Activated naive CD4-positive, alpha-beta T cell treated with anti-CD3 and anti-CD28 coated beads, Interleukin-2, amount 50 U/mL, for 72 hours (primary cell): ENCODE results near the gene BRPF3. TPM values are rescaled to one million over a fixed set of nuclear protein-coding genes. Genes with fewer than 3 reads are reported as not detected.

Experiments used
- ATAC-seq, 2 donors: fragments of 150-1000 bp; cut with Tn5 transposase; 2 replicates each; pipeline ENCODE4 v1.10.0; 2021; ENCODE audit warnings: mild to moderate bottlenecking in 2 of 2, moderate library complexity in 2 of 2
- DNase-seq, 2 donors: peaks; one replicate each; pipeline ENCODE4 v3.0.0; 2021 to 2022; ENCODE audit warnings: low spot score in 2 of 2
- H3K27ac Mint-ChIP-seq, 2 donors: one replicate each; pipeline ENCODE4 v1.8.0; 2022; ENCODE audit warnings: mild to moderate bottlenecking in 2 of 2, mixed read lengths in 2 of 2
- H3K36me3 Mint-ChIP-seq, 2 donors: one replicate each; pipeline ENCODE4 v1.8.0; 2022; ENCODE audit warnings: mixed read lengths in 2 of 2
- H3K9me3 Mint-ChIP-seq, 2 donors: one replicate each; pipeline ENCODE4 v1.8.0; 2022; ENCODE audit warnings: mixed read lengths in 2 of 2
- total RNA-seq, 2 donors: library from RNA; stranded (reverse); gene quantifications; one replicate each; pipeline ENCODE4 v1.2.3, GENCODE V29; 2022

BRPF3 gene
- total RNA-seq, 2 donors from 2014 or later, result 17.7 to 21.6 TPM

GRCh38 chr6:36195471-36196112, 952 bp upstream of the BRPF3 start:
- ATAC-seq, result no peak
- H3K9me3 Mint-ChIP-seq, result peaks cover 0 to 8% of the 10 kb centered on the region in 2 donors
- DNase-seq, result no peak
- peak overlapping the region; percentile 60 to 75 for H3K27ac Mint-ChIP-seq
- peaks cover 0 to 20% of the 10 kb centered on the region in 2 donors for H3K36me3 Mint-ChIP-seq

GRCh38 chr6:36196880-36197548, 470 bp downstream of the BRPF3 start:
- Mint-ChIP-seq H3K9me3 (peaks cover 0 to 12% of the 10 kb centered on the region in 2 donors), H3K36me3 (peaks cover 6 to 33% of the 10 kb centered on the region in 2 donors), H3K27ac (peak overlapping the region; percentile 88 to 91)
- DNase-seq, result peak; percentile 99 to 100
- peak; percentile 96 for ATAC-seq

DNA sequence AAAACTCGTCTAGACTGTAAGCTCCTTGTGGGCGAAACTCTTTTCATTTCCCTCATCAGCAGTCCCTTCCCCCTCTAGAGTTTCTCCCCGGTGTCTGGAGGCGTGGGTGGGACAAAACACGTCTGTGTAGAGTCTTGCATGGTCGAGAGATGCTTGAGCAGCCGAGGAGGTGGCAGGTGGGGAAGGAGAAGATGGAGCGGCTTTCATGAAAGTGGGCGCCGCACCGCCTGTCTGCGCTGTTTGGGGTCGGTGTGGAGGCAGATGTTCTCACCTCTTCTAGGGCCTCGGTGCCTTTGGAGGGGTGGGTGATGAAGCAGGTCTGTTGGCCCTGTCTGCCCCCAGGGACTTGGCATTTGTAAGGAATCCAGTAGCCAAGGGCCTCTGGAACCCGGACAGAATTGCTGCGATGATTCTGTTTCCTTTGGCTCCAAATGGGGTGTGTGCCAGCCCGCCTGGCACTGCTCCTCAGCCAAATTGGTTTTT, 1.2 kb downstream of the BRPF3 start:
- no peak for ATAC-seq
- peak overlapping the region; percentile 88 to 91 for H3K27ac Mint-ChIP-seq
- H3K9me3 Mint-ChIP-seq, result peaks cover 0 to 12% of the 10 kb centered on the region in 2 donors
- peaks cover 13 to 41% of the 10 kb centered on the region in 2 donors for H3K36me3 Mint-ChIP-seq
- no peak for DNase-seq

DNA sequence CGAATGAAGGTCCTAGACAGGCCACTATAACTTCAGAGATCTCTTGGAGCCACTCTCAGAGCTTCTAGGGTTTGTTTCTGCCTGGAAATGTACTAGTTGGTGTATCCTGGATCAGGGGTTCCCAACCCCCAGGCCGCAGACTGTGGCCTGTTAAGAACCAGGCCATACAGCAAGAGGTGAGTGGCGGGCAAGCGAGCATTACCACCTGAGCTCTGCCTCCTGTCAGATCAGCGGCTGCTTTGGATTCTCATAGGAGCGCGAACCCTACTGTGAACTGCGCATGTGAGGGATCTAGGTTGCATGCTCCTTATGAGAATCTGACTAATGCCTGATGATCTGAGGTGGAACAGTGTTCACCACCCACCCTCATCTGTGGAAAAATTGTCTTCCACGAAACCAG, 2.4 kb downstream of the BRPF3 start:
- Mint-ChIP-seq H3K36me3 (peaks cover 13 to 53% of the 10 kb centered on the region in 2 donors), H3K27ac (no peak overlapping the region)

GRCh38 chr6:36200154-36200891, 3.8 kb downstream of the BRPF3 start:
- no peak overlapping the region for H3K27ac Mint-ChIP-seq
- peaks cover 0 to 12% of the 10 kb centered on the region in 2 donors for H3K9me3 Mint-ChIP-seq
- peaks cover 16 to 56% of the 10 kb centered on the region in 2 donors for H3K36me3 Mint-ChIP-seq
- DNase-seq, result no peak
- no peak for ATAC-seq

More for the DNA sequence above, 2.4 kb downstream of the BRPF3 start:
- DNase-seq (no peak), ATAC-seq (no peak)
- H3K9me3 Mint-ChIP-seq, result peaks cover 0 to 12% of the 10 kb centered on the region in 2 donors

GRCh38 chr6:36200998-36201596, 4.6 kb downstream of the BRPF3 start:
- no peak for ATAC-seq

DNA sequence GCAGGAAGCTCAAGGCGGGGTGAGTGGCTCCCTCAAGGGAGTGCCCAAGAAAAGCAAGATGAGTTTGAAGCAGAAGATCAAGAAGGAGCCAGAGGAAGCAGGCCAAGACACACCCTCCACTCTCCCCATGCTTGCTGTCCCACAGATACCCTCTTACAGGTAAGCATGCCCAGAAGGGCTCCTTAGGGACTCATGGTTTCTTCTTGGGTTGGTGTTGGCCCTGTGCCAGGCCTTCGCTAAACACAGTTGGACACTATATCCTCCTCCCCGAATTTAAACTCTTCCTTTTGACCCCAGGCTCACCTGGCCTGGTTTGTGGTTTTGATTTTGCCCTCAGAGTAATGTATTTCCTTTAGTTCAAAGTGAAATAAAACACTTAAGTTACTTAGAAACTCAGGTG, 5.1 kb downstream of the BRPF3 start:
- peaks cover 0 to 12% of the 10 kb centered on the region in 2 donors for H3K9me3 Mint-ChIP-seq
- DNase-seq, result no peak
- peaks cover 27 to 64% of the 10 kb centered on the region in 2 donors for H3K36me3 Mint-ChIP-seq
- H3K27ac Mint-ChIP-seq, result no peak overlapping the region
- no peak for ATAC-seq

More at GRCh38 chr6:36200998-36201596, 4.6 kb downstream of the BRPF3 start:
- no peak overlapping the region for H3K27ac Mint-ChIP-seq
- DNase-seq, result no peak
- H3K9me3 Mint-ChIP-seq, result peaks cover 0 to 12% of the 10 kb centered on the region in 2 donors
- peaks cover 24 to 64% of the 10 kb centered on the region in 2 donors for H3K36me3 Mint-ChIP-seq

DNA sequence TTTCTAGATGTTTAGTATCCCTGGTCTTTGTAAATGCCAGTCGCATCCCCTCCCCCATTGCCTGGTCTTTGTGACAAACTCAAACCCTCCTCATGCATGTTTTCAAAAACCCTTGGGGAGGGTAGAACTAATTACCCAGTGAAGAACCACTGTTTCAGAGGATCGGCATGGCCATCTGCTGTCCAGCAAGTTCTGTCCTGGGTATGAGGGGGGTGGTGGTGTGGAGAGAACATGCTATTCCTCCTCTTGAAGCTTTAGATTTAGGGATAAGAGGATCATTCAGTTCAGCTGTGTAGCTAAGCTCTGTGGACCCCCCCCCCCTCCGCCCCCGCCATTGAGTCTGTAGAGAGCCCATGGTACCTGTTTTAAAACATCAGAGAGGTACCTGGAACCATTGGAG, 5.6 kb downstream of the BRPF3 start:
- H3K9me3 Mint-ChIP-seq, result peaks cover 0 to 12% of the 10 kb centered on the region in 2 donors
- DNase-seq, result no peak
- no peak overlapping the region for H3K27ac Mint-ChIP-seq
- ATAC-seq, result no peak
- peaks cover 27 to 64% of the 10 kb centered on the region in 2 donors for H3K36me3 Mint-ChIP-seq

DNA sequence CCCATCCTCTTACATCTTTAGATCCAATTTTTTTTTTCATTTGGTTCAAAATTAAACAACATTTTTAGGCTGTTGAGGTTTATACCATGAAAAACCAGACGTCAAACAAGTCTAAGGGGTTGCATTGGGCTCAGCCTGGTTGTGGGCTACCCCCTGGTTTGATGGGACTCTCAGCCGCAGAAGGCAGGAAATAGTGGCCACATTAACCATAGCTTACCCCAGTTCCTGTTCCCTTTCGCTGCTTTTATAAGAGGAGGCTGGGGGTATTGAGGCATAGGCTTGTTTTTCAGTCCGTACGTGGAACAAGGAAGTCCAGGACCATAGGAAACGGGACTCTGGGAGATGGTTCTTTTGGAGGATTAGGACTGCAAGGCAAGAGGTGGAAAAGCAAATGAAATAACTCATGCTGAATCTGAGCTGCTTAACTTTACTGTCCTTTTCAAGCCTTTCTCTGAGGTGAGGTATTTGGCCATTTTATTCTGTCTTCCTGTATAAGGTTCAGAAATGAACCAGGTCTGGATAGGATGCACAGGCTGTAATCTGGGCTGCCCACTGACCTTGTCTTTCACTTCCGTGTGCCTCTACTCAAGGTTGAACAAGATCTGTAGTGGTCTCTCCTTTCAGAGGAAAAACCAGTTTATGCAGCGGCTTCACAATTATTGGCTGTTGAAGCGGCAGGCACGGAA, 7.7 kb downstream of the BRPF3 start:
- H3K27ac Mint-ChIP-seq, result no peak overlapping the region
- H3K36me3 Mint-ChIP-seq, result peaks cover 27 to 56% of the 10 kb centered on the region in 2 donors
- ATAC-seq, result peak; percentile 60 to 87
- peak in 1 of 2 donors; percentile 12 for DNase-seq
- H3K9me3 Mint-ChIP-seq, result peaks cover 0 to 8% of the 10 kb centered on the region in 2 donors

- DNase-seq (no peak), ATAC-seq (no peak)
- Mint-ChIP-seq H3K9me3 (no peaks in the 10 kb centered on the region), H3K36me3 (peaks cover 24 to 30% of the 10 kb centered on the region in 2 donors), H3K27ac (no peak overlapping the region)
Measured at GRCh38 chr6:36207155-36207554, 10.6 kb downstream of the BRPF3 start.

DNA sequence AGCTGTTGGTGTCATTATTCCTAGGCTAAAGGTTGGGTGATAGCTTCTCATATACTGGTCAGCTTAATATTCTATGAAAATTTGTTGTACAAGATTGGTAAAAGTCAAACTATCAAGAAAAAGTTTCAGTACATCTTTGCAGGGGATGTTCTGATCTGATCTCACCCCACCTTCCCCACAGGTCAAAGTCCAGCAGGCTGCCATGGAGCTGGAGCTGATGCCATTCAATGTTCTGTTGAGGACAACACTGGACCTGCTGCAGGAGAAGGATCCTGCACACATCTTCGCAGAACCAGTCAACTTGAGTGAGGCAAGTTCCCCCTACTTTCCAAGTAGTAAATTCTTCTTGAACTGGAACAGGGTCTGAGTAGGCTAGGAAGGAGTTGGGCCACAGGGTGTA, 13.1 kb downstream of the BRPF3 start:
- Mint-ChIP-seq H3K9me3 (no peaks in the 10 kb centered on the region), H3K27ac (no peak overlapping the region), H3K36me3 (peaks cover 21 to 26% of the 10 kb centered on the region in 2 donors)
- DNase-seq (no peak), ATAC-seq (no peak)

DNA sequence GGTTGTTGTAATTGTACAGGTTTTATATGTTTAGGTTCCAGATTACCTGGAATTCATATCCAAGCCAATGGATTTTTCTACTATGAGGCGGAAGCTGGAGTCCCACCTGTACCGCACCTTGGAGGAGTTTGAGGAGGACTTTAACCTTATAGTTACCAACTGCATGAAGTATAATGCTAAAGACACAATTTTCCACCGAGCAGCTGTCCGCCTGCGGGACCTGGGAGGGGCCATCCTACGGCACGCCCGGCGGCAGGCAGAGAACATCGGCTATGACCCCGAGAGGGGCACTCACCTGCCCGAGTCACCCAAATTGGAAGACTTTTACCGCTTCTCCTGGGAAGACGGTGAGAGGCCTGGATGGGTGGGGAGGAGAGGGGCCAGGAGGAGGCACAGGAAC, 13.6 kb downstream of the BRPF3 start:
- Mint-ChIP-seq H3K36me3 (peaks cover 21 to 27% of the 10 kb centered on the region in 2 donors), H3K27ac (no peak overlapping the region), H3K9me3 (no peaks in the 10 kb centered on the region)
- ATAC-seq (no peak), DNase-seq (no peak)

GRCh38 chr6:36210886-36211595, 14.5 kb downstream of the BRPF3 start:
- DNase-seq (no peak), ATAC-seq (no peak)
- no peaks in the 10 kb centered on the region for H3K9me3 Mint-ChIP-seq
- H3K27ac Mint-ChIP-seq, result no peak overlapping the region
- peaks cover 13 to 18% of the 10 kb centered on the region in 2 donors for H3K36me3 Mint-ChIP-seq

GRCh38 chr6:36216559-36216958, 20.0 kb downstream of the BRPF3 start:
- DNase-seq (no peak), ATAC-seq (no peak)
- Mint-ChIP-seq H3K27ac (peak overlapping the region in 1 of 2 donors; percentile 76), H3K9me3 (no peaks in the 10 kb centered on the region), H3K36me3 (peaks cover 4 to 18% of the 10 kb centered on the region in 2 donors)

DNA sequence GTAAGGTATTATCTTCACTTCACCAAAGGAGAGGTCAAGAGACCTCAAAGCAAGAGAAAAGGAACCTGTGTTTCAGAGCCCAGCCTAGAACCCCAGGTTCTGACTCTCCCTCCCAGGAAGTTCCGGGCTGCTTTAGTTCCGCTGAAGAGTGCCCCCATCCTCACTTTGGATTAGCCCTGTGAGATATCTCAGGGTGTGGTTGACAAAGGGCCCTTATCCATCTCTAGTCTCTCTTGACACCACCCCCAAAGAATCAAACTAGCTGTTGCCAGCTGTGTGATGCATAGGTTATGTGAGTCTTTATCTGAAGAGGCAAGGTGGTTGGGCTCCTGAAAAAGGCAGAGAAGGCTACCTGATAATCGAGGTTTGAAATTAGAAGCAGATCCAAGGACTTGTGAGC, 20.6 kb downstream of the BRPF3 start:
- Mint-ChIP-seq H3K36me3 (peaks cover 4 to 18% of the 10 kb centered on the region in 2 donors), H3K9me3 (no peaks in the 10 kb centered on the region), H3K27ac (peak overlapping the region in 1 of 2 donors; percentile 43)
- ATAC-seq (no peak), DNase-seq (no peak)
